ENCODE data around the gene ZNF547. TPM values are rescaled to one million over a fixed set of nuclear protein-coding genes. Genes with fewer than 3 reads are reported as not detected.

ZNF547 gene
- total RNA-seq, 4 donors from 2014 or later = 0.78 to 1.8 (median 1.1) TPM

DNA sequence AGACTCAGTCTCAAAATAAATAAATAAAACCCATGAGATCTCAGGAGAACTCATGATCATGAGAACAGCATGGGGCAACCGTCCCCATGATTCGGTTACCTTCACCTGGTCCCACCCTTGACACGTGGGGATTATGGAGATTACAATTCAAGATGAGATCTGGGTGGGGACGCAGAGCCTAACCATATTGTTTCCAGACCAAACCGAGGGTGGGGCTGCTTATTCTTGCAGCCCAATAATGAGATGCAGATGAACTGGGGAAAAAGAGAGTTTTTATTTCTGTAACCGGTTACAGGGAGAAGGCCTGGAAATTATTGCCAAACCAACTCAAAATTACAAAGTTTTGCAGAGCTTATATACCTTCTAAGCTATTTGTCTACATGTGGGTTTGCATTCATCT lies 12.8 kb downstream of the ZNF547 start:
- H3K4me3 ChIP-seq = no peak overlapping the region
- peaks cover 0 to 83% (median 23%) of the 10 kb centered on the region in 4 donors for H3K9me3 ChIP-seq
- WGBS, 2 donors = 87 to 93% methylated on average over 6 of the region's 6 CpGs
- H3K27ac ChIP-seq = no peak overlapping the region
- TF ChIP-seq POLR2A (IDR thresholded peaks at IDR 0.05) (no peak), EP300 (IDR thresholded peaks at IDR 0.05) (no peak)
- TF ChIP-seq, protein P1, sequence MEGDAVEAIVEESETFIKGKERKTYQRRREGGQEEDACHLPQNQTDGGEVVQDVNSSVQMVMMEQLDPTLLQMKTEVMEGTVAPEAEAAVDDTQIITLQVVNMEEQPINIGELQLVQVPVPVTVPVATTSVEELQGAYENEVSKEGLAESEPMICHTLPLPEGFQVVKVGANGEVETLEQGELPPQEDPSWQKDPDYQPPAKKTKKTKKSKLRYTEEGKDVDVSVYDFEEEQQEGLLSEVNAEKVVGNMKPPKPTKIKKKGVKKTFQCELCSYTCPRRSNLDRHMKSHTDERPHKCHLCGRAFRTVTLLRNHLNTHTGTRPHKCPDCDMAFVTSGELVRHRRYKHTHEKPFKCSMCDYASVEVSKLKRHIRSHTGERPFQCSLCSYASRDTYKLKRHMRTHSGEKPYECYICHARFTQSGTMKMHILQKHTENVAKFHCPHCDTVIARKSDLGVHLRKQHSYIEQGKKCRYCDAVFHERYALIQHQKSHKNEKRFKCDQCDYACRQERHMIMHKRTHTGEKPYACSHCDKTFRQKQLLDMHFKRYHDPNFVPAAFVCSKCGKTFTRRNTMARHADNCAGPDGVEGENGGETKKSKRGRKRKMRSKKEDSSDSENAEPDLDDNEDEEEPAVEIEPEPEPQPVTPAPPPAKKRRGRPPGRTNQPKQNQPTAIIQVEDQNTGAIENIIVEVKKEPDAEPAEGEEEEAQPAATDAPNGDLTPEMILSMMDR (IDR thresholded peaks at IDR 0.05) = no peak
- H3K4me1 ChIP-seq = no peaks in the 10 kb centered on the region
- no peaks in the 10 kb centered on the region for H3K27me3 ChIP-seq
- DNase-seq (ENCODE audit: low spot score in 2 of 2) = no peak
- H3K36me3 ChIP-seq = peaks cover 0 to 79% (median 13%) of the 10 kb centered on the region in 3 donors

- DNase-seq (ENCODE audit: low spot score in 2 of 2) = no peak
- peaks cover 0 to 80% (median 23%) of the 10 kb centered on the region in 4 donors for H3K9me3 ChIP-seq
- 91 to 98% methylated on average over 3 of the region's 3 CpGs for WGBS, 2 donors
- no peak overlapping the region for H3K27ac ChIP-seq
- TF ChIP-seq, protein P1 (IDR thresholded peaks at IDR 0.05) = no peak
- TF ChIP-seq EP300 (IDR thresholded peaks at IDR 0.05) (no peak), POLR2A (IDR thresholded peaks at IDR 0.05) (no peak)
- H3K27me3 ChIP-seq = no peaks in the 10 kb centered on the region
- no peaks in the 10 kb centered on the region for H3K4me1 ChIP-seq
- peaks cover 0 to 64% (median 13%) of the 10 kb centered on the region in 3 donors for H3K36me3 ChIP-seq
- no peak overlapping the region for H3K4me3 ChIP-seq
Observed at GRCh38 chr19:57377498-57378146, 14.3 kb downstream of the ZNF547 start.

- Histone ChIP-seq H3K27ac (no peak overlapping the region), H3K36me3 (peaks cover 0 to 31% (median 5%) of the 10 kb centered on the region in 3 donors), H3K9me3 (peaks cover 0 to 52% (median 19%) of the 10 kb centered on the region in 4 donors), H3K27me3 (no peaks in the 10 kb centered on the region), H3K4me1 (no peaks in the 10 kb centered on the region), H3K4me3 (no peak overlapping the region)
- TF ChIP-seq EP300 (IDR thresholded peaks at IDR 0.05) (no peak), POLR2A (IDR thresholded peaks at IDR 0.05) (no peak)
- TF ChIP-seq, protein P1 (IDR thresholded peaks at IDR 0.05) = no peak
- no peak for DNase-seq (ENCODE audit: low spot score in 2 of 2)
Observed at GRCh38 chr19:57380923-57381322, 17.6 kb downstream of the ZNF547 start.

DNA sequence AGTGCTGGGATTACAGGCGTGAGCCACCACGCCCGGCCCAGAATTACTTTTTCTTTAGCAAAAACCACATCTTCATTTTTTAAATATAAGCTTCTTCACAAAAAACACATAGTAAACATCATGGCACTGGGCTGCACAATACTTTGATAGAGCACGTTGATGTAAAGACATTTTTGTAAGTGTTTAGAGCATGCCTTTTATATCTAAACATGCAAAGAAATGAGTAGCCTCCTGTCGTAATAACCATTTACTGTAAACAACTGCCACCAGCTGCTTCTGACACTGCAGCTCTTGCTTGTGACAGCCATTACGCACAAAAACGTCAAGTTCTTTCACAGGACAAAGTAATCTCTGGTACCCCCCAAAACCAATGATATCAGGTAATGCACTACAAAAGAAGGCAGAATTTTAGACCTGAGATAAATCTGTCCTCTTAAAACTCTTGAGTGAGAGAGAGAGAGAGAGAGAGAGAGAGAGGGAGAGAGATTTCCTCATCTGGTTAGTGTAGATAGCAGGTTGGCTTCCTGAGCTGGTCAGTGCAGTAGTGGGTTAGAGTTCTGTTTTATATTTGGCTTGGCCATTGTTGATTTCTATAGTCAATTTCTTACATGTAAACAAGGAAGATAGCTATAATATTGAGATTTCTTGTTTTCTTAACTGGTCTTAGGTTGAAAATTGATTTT lies 19.6 kb downstream of the ZNF547 start:
- no peaks in the 10 kb centered on the region for H3K4me1 ChIP-seq
- no peak for DNase-seq (ENCODE audit: low spot score in 2 of 2)
- H3K36me3 ChIP-seq = peaks cover 0 to 11% (median 0%) of the 10 kb centered on the region in 3 donors
- WGBS, 2 donors = 86% methylated on average over 7 of the region's 7 CpGs
- peaks cover 0 to 31% (median 8%) of the 10 kb centered on the region in 4 donors for H3K9me3 ChIP-seq
- no peak overlapping the region for H3K4me3 ChIP-seq
- H3K27ac ChIP-seq = no peak overlapping the region
- TF ChIP-seq POLR2A (IDR thresholded peaks at IDR 0.05) (no peak), EP300 (IDR thresholded peaks at IDR 0.05) (no peak)
- TF ChIP-seq, protein P1 (IDR thresholded peaks at IDR 0.05) = no peak
- H3K27me3 ChIP-seq = no peaks in the 10 kb centered on the region

GRCh38 chr19:57389194-57389729 lies 25.9 kb downstream of the ZNF547 start:
- H3K27me3 ChIP-seq = no peaks in the 10 kb centered on the region
- peaks cover 0 to 29% (median 3%) of the 10 kb centered on the region in 4 donors for H3K9me3 ChIP-seq
- peak overlapping the region; percentile 50 to 77 (median 74) for H3K4me3 ChIP-seq
- no peak for DNase-seq (ENCODE audit: low spot score in 2 of 2)
- H3K4me1 ChIP-seq = peaks cover 0 to 20% (median 6%) of the 10 kb centered on the region in 4 donors
- 55 to 57% methylated on average over 11 of the region's 11 CpGs for WGBS, 2 donors
- no peak for TF ChIP-seq EP300 (IDR thresholded peaks at IDR 0.05)
- TF ChIP-seq, protein P1 (IDR thresholded peaks at IDR 0.05) = no peak
- TF ChIP-seq POLR2A (IDR thresholded peaks at IDR 0.05) = no peak
- peak overlapping the region; percentile 72 to 98 (median 87) for H3K27ac ChIP-seq
- peaks cover 0 to 29% (median 0%) of the 10 kb centered on the region in 3 donors for H3K36me3 ChIP-seq
